Measurements from ENCODE around the gene ADAMTS8.
A peak's percentile ranks its signal among the peaks of the same experiment; 100 is the strongest.

ADAMTS8 gene

GRCh38 chr11:130462101-130462885 lies 33.9 kb upstream of the ADAMTS8 start:
- no peak for DNase-seq

- DNase-seq: no peak
Observed at GRCh38 chr11:130459521-130459920, 31.1 kb upstream of the ADAMTS8 start.

- DNase-seq: no peak
Observed at GRCh38 chr11:130458410-130458729, 30.0 kb upstream of the ADAMTS8 start.

- no peak for DNase-seq
Observed at GRCh38 chr11:130457623-130458409, 29.4 kb upstream of the ADAMTS8 start.

- DNase-seq: no peak
Observed at GRCh38 chr11:130456286-130456685, 27.9 kb upstream of the ADAMTS8 start.

GRCh38 chr11:130455483-130456127 lies 27.2 kb upstream of the ADAMTS8 start:
- DNase-seq: no peak

- DNase-seq: no peak
Observed at GRCh38 chr11:130454491-130455252, 26.3 kb upstream of the ADAMTS8 start.

GRCh38 chr11:130452940-130453339 lies 24.5 kb upstream of the ADAMTS8 start:
- no peak for DNase-seq

GRCh38 chr11:130452176-130452575 lies 23.8 kb upstream of the ADAMTS8 start:
- no peak for DNase-seq

GRCh38 chr11:130451231-130452019 lies 23.0 kb upstream of the ADAMTS8 start:
- no peak for DNase-seq

- DNase-seq: peak; percentile 49
Observed at GRCh38 chr11:130449996-130450769, 21.8 kb upstream of the ADAMTS8 start.

GRCh38 chr11:130449310-130449990 lies 21.0 kb upstream of the ADAMTS8 start:
- no peak for DNase-seq

- peak; percentile 96 for DNase-seq
Observed at GRCh38 chr11:130448416-130449309, 20.3 kb upstream of the ADAMTS8 start, which contains the start of gene ADAMTS15. ADAMTS15 (plus strand) TSS chr11:130448645; CDS start chr11:130448974, 329 bp downstream.

GRCh38 chr11:130448039-130448415 lies 19.6 kb upstream of the ADAMTS8 start:
- DNase-seq: no peak

- DNase-seq: peak; percentile 39
Observed at GRCh38 chr11:130445788-130446187, 17.4 kb upstream of the ADAMTS8 start.

- no peak for DNase-seq
Observed at GRCh38 chr11:130442737-130443136, 14.3 kb upstream of the ADAMTS8 start.

GRCh38 chr11:130441719-130442118 lies 13.3 kb upstream of the ADAMTS8 start:
- no peak for DNase-seq

- DNase-seq: no peak
Observed at GRCh38 chr11:130439876-130440275, 11.5 kb upstream of the ADAMTS8 start.

GRCh38 chr11:130439160-130439519 lies 10.7 kb upstream of the ADAMTS8 start:
- no peak for DNase-seq

Data from NCI-H82 (cell line).